GM12878 (cell line): ENCODE data around the gene DNAJC11. TPM values are rescaled to one million over a fixed set of nuclear protein-coding genes. Genes with fewer than 3 reads are reported as not detected.

Source experiments
- ATAC-seq: fragments of 200-7000 bp; cut with Tn5 transposase; 3 replicates; pipeline ENCODE4 v1.9.1; 2020; ENCODE audit warnings: mild to moderate bottlenecking, moderate library complexity
- BruUV-seq: library from RNA; stranded (reverse); fragments of 400-500 nt; replicated peaks from 2 replicates; lab custom pipeline; 2021; lab: Mats Ljungman, UMichigan
- CTCF ChIA-PET: fragments of 300-600 bp; sonication (Branson Sonifier 250); formaldehyde crosslinking; extraction: SDS; loops from one replicate; lab custom pipeline; 2021; ENCODE audit warnings: inconsistent platforms; lab: Yijun Ruan, JAX
- POLR2A ChIA-PET: fragments of 350-600 bp; formaldehyde crosslinking; extraction: SDS; loops from one replicate; lab custom pipeline; 2021; ENCODE audit warnings: inconsistent platforms; lab: Charles Lee
- RAD21 ChIA-PET: fragments of 300-600 bp; sonication (Branson Sonifier 250); formaldehyde crosslinking; loops from one replicate; lab custom pipeline; 2023; ENCODE audit warnings: antibody characterized with exemption; ENCODE audit not compliant: unreplicated experiment; lab: Charles Lee
- SMC1A ChIA-PET: fragments of 300-600 bp; sonication (Branson Sonifier 250); formaldehyde crosslinking; loops from one replicate; lab custom pipeline; 2023; ENCODE audit not compliant: unreplicated experiment, uncharacterized antibody; lab: Charles Lee
- DNase-seq: peaks from one replicate; pipeline ENCODE4 v3.0.0-alpha.2; 2011; ENCODE audit warnings: low read depth, low spot score
- FAIRE-seq: peaks from 3 replicates; lab custom pipeline; 2011; peaks lifted over from hg19 to GRCh38; lab: Jason Lieb, UNC
- H2AFZ ChIP-seq: 2 replicates; pipeline ENCODE4 v1.6.0; 2011; ENCODE audit warnings: low read depth, low read length, control low read depth; ENCODE audit not compliant: control insufficient read depth
- H3K27ac ChIP-seq: 2 replicates; pipeline ENCODE4 v1.5.1; 2011; ENCODE audit warnings: control low read depth; ENCODE audit not compliant: control insufficient read depth, insufficient read depth
- H3K27me3 ChIP-seq, 2 experiments: replicated peaks in 1 of 2; 2 replicates each; pipeline versions ENCODE4 v1.6.0 to v1.6.1; 2011; ENCODE audit warnings: low read length in 1 of 2; ENCODE audit not compliant: control insufficient read depth in 2 of 2, insufficient read depth in 2 of 2
- H3K36me3 ChIP-seq, 2 experiments: 2 replicates each; pipeline ENCODE4 v1.5.1; 2011; ENCODE audit warnings: low read length in 1 of 2; ENCODE audit not compliant: control insufficient read depth in 2 of 2, insufficient read depth in 2 of 2
- H3K4me1 ChIP-seq: 2 replicates; pipeline ENCODE4 v1.6.1; 2011; ENCODE audit warnings: mild to moderate bottlenecking, low read length, moderate library complexity, mixed read lengths; ENCODE audit not compliant: control insufficient read depth, insufficient read depth
- H3K4me2 ChIP-seq: 2 replicates; pipeline ENCODE4 v1.6.0; 2011; ENCODE audit warnings: control low read depth; ENCODE audit not compliant: control insufficient read depth, insufficient read depth
- H3K4me3 ChIP-seq: fragments of 200-600 bp; sonication (generic); 2 replicates; pipeline ENCODE4 v1.5.1; 2016
- H3K79me2 ChIP-seq: 2 replicates; pipeline ENCODE4 v1.6.0; 2011; ENCODE audit warnings: low read length; ENCODE audit not compliant: control insufficient read depth, insufficient read depth
- H3K9ac ChIP-seq: 2 replicates; pipeline ENCODE4 v1.8.0; 2011; ENCODE audit warnings: low read length, control low read depth, mixed read lengths; ENCODE audit not compliant: control insufficient read depth, insufficient read depth
- H3K9me3 ChIP-seq: replicated peaks from 3 replicates; pipeline ENCODE4 v1.5.1; 2011; ENCODE audit warnings: mild to moderate bottlenecking, low read length; ENCODE audit not compliant: control insufficient read depth, insufficient read depth
- H4K20me1 ChIP-seq: 2 replicates; pipeline ENCODE4 v1.6.0; 2011; ENCODE audit not compliant: control insufficient read depth, insufficient read depth
- BCL11A ChIP-seq: IDR thresholded peaks from 2 replicates; pipeline ENCODE4 v1.6.1; 2011; ENCODE audit warnings: low read depth, low read length
- CHD4 ChIP-seq: fragments of 200-600 bp; sonication (generic); IDR thresholded peaks from 2 replicates; pipeline ENCODE4 v1.6.1; 2016; ENCODE audit warnings: mild to moderate bottlenecking
- DPF2 ChIP-seq: fragments of 450-650 bp; IDR thresholded peaks from 2 replicates; pipeline ENCODE4 v1.6.1; 2017; ENCODE audit warnings: mild to moderate bottlenecking
- KDM1A ChIP-seq: fragments of 200-600 bp; sonication (generic); IDR thresholded peaks from 2 replicates; pipeline ENCODE4 v1.6.1; 2016; ENCODE audit warnings: borderline replicate concordance
- LARP7 ChIP-seq: fragments of 450-650 bp; IDR thresholded peaks from 2 replicates; pipeline ENCODE4 v1.6.1; 2017; ENCODE audit warnings: mild to moderate bottlenecking
- MLLT1 ChIP-seq: fragments of 450-650 bp; IDR thresholded peaks from 2 replicates; pipeline ENCODE4 v1.6.1; 2016; ENCODE audit warnings: mild to moderate bottlenecking
- MTA3 ChIP-seq: IDR thresholded peaks from 2 replicates; pipeline ENCODE4 v1.6.1; 2012; ENCODE audit warnings: low read length, inconsistent platforms, borderline replicate concordance
- MXI1 ChIP-seq: fragments of 150-350 bp; IDR thresholded peaks from 2 replicates; pipeline ENCODE4 v1.6.1; 2011; ENCODE audit warnings: low read depth, mild to moderate bottlenecking, inconsistent platforms, low read length, improper control_type of control experiment
- NFIC ChIP-seq: IDR thresholded peaks from 2 replicates; pipeline ENCODE4 v1.6.1; 2012; ENCODE audit warnings: low read depth, mild to moderate bottlenecking, inconsistent platforms, low read length, moderate library complexity
- POLR2AphosphoS2 ChIP-seq: IDR thresholded peaks from 2 replicates; pipeline ENCODE4 v1.6.1; 2011; ENCODE audit warnings: low read depth, mild to moderate bottlenecking, low read length, improper control_type of control experiment, moderate library complexity
- RFX5 ChIP-seq: IDR thresholded peaks from 2 replicates; pipeline ENCODE4 v1.6.1; 2011; ENCODE audit warnings: low read depth, low read length, improper control_type of control experiment
- RUNX3 ChIP-seq: IDR thresholded peaks from 2 replicates; pipeline ENCODE4 v1.6.1; 2012; ENCODE audit warnings: low read length, inconsistent platforms
- SMAD5 ChIP-seq: IDR thresholded peaks from 2 replicates; pipeline ENCODE4 v1.6.1; 2016; ENCODE audit warnings: antibody characterized with exemption, low read depth
- TAF1 ChIP-seq: IDR thresholded peaks from 2 replicates; pipeline ENCODE4 v1.6.1; 2011; ENCODE audit warnings: mild to moderate bottlenecking, low read depth, low read length, borderline replicate concordance
- ZNF592 ChIP-seq: fragments of 450-650 bp; IDR thresholded peaks from 2 replicates; pipeline ENCODE4 v1.6.1; 2017; ENCODE audit warnings: mild to moderate bottlenecking, moderate library complexity
- ZNF622 ChIP-seq: fragments of 450-650 bp; IDR thresholded peaks from 2 replicates; pipeline ENCODE4 v1.6.1; 2017; ENCODE audit warnings: mild to moderate bottlenecking, inconsistent platforms
- WGBS: methylation state at CpG from one replicate; pipeline ENCODE4 v1.1.6; 2016; ENCODE audit warnings: low lambda C conversion rate; ENCODE audit not compliant: insufficient replicate concordance, insufficient coverage; ENCODE audit errors: missing lambda C conversion rate; 5-methylcytosine and 5-hydroxymethylcytosine counted together
- in situ Hi-C: fragments of 300-500 bp; cut with MboI; formaldehyde crosslinking; loops from 9 replicates; pipeline ENCODE4 v1.14.3; 2018; ENCODE audit warnings: mixed read lengths
- intact Hi-C: fragments of 100-400 bp; cut with micrococcal nuclease; formaldehyde crosslinking; loops from one replicate; pipeline ENCODE4 v1.14.2; 2022; ENCODE audit not compliant: unreplicated experiment
- polyA plus RNA-seq, 11 experiments: library from polyadenylated mRNA; depleted of rRNA in 4 of 11; unstranded in 6 of 11; stranded (reverse) in 5 of 11; fragments of >200 nt; fragmentation: Nextera tagmentation in 4 of 11; fragmentation: Illumina TruSeq in 1 of 11; extraction: Ambion mirVana in 4 of 11; extraction: Trizol in 1 of 11; gene quantifications; 1 replicate in 1 of 11; 2 replicates in 10 of 11; pipeline versions ENCODE4 v1.2.1 to v1.2.3, GENCODE V29; 2011 to 2016; ENCODE audit warnings: inconsistent platforms in 2 of 11, missing spikeins in 2 of 11, low read depth in 1 of 11
- total RNA-seq, 4 experiments: library from RNA; depleted of rRNA in 3 of 4; stranded (reverse); fragments of >200 nt in 3 of 4; fragmentation: Illumina TruSeq in 1 of 4; extraction: Trizol in 1 of 4; gene quantifications; 2 replicates each; pipeline versions ENCODE4 v1.2.1 to v1.2.3, GENCODE V29; 2013 to 2021
- TF ChIP-seq, protein P1 (sequence below): fragments of 450-650 bp; formaldehyde crosslinking; IDR thresholded peaks from 2 replicates; pipeline ENCODE4 v1.4.0; 2020; ENCODE audit warnings: mild to moderate bottlenecking, moderate library complexity

Gene DNAJC11
- total and polyA plus RNA-seq, 10 of the 15 experiments (the other 5 are each of a cell fraction or from before 2014, with no cell fraction given), result 5.0 to 58.8 (median 39.5) TPM

DNA sequence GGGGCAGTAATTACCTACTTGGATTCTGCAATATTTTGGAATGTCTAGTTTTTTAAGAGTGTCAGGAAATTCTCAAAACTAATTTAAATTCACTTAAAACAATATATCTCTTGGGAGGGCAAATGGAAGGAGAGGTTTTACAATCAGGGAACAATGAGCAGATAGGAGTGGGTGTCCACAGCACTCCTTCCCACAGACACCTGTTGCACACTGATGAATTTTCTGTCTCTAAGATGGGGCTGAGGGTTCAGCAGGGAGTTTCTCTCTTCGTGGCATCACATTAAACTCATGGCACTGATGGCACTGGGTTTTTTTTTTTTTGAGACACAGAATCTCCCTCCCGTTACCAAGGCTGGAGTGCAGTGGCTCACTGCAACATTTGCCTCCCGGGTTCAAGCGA, 82.6 kb downstream of the DNAJC11 start:
- Histone ChIP-seq H3K9me3 (no peaks in the 10 kb centered on the region), H3K4me2 (no peak overlapping the region), H3K36me3 (peaks cover 9 to 19% of the 10 kb centered on the region in 2 experiments; a peak in 3 of 4 replicates), H3K9ac (no peak overlapping the region), H3K4me3 (no peak overlapping the region), H3K4me1 (no peaks in the 10 kb centered on the region), H4K20me1 (no peaks in the 10 kb centered on the region), H2AFZ (no peak overlapping the region), H3K79me2 (peaks cover 18% of the 10 kb centered on the region), H3K27ac (no peak overlapping the region), H3K27me3 (no peaks in the 10 kb centered on the region)
- RAD21 ChIA-PET, result no interaction called here
- intact Hi-C loops (loop anchor here (10.0 kb wide), 1 partner anchor 166 kb away; the partner anchor contains the start of gene CAMTA1), in situ Hi-C loops (no loop called here)
- WGBS, result 100% methylated on average over 4 of the region's 4 CpGs
- BruUV-seq, result no TSS peak
- FAIRE-seq (no peak), DNase-seq (no peak), ATAC-seq (no peak)
- SMC1A ChIA-PET, result no interaction called here
- POLR2A ChIA-PET, result interaction anchor here (1.0 kb wide), 1 partner anchor 106 kb away, joined by 3 read pairs; no protein-coding TSS in a partner anchor
- CTCF ChIA-PET, result no interaction called here
- TF ChIP-seq ZNF622 (no peak), RUNX3 (no peak), BCL11A (no peak), MTA3 (no peak), TAF1 (no peak), CHD4 (no peak), RFX5 (no peak), NFIC (no peak), DPF2 (no peak), MLLT1 (no peak), MXI1 (no peak), SMAD5 (no peak), LARP7 (no peak), KDM1A (no peak), ZNF592 (no peak), POLR2AphosphoS2 (no peak)
- TF ChIP-seq, protein P1, sequence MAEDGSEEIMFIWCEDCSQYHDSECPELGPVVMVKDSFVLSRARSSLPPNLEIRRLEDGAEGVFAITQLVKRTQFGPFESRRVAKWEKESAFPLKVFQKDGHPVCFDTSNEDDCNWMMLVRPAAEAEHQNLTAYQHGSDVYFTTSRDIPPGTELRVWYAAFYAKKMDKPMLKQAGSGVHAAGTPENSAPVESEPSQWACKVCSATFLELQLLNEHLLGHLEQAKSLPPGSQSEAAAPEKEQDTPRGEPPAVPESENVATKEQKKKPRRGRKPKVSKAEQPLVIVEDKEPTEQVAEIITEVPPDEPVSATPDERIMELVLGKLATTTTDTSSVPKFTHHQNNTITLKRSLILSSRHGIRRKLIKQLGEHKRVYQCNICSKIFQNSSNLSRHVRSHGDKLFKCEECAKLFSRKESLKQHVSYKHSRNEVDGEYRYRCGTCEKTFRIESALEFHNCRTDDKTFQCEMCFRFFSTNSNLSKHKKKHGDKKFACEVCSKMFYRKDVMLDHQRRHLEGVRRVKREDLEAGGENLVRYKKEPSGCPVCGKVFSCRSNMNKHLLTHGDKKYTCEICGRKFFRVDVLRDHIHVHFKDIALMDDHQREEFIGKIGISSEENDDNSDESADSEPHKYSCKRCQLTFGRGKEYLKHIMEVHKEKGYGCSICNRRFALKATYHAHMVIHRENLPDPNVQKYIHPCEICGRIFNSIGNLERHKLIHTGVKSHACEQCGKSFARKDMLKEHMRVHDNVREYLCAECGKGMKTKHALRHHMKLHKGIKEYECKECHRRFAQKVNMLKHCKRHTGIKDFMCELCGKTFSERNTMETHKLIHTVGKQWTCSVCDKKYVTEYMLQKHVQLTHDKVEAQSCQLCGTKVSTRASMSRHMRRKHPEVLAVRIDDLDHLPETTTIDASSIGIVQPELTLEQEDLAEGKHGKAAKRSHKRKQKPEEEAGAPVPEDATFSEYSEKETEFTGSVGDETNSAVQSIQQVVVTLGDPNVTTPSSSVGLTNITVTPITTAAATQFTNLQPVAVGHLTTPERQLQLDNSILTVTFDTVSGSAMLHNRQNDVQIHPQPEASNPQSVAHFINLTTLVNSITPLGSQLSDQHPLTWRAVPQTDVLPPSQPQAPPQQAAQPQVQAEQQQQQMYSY (CRISPR knock-in tag), result no peak
